ENCODE results near the gene KCNN3.

The KCNN3 gene

DNA sequence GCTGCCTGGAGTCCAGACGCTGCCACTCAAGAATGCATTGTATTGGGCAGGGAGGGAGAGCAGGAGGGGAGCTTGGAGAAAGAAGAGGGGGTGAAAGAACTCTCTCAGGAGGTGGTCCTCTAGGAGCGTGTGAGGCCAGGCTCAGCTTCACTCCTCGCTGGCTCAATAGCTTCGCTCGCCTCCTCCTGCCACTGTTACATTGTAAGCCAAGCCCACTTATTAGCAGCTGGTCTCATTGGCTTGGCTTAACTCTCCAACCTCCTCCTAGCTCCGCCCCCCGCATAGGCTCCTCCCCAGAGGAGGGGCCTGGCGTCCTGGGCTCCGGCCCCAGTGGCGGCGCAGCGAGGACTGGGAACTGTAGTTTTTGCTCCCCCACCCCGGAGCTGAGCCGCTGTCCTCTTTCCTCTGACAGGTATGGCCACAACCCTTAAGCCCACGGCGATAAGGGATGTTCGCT lies at the start of gene KCNN3:
KCNN3 (minus strand) TSS at position 167 of the 457 bp plus-strand sequence. CDS start 317 bp downstream, outside the sequence.
- DNase-seq = peak; percentile 99
- no peak within 1 kb of the TSS for H3K27ac ChIP-seq (ENCODE audit: low read length)

DNA sequence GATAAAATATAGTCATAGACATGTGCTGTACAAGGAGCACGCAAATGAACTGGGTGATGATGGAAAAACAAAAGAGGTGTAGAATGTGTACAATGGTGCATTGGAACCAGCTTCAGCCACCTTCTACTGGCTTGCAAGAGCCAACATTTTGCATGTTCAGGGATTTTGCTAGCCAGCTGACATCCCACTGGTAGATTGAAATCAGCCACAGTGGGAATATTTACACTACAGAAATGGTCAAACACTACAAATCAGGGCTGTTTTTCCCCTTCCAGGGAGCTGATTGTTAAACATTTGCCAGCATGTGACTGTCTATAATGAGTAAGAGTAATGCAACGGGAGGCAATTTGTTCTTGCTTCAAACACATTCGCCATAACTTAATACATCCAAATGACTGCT lies 43.2 kb upstream of the KCNN3 start:
- no peaks in the 10 kb centered on the region for H3K9me2 ChIP-seq (replicated peaks; ENCODE audit: insufficient read depth, low read length)
- no peak for DNase-seq
- H3K9me3 ChIP-seq (replicated peaks; ENCODE audit: insufficient read depth, low read length) = no peaks in the 10 kb centered on the region
- TF ChIP-seq EZH2 (optimal IDR thresholded peaks at IDR 0.05; ENCODE audit: low read depth, low read length) (no peak), EZH2phosphoT487 (IDR thresholded peaks at IDR 0.05; ENCODE audit: low read length) (no peak)
- TF ChIP-seq, protein P1, sequence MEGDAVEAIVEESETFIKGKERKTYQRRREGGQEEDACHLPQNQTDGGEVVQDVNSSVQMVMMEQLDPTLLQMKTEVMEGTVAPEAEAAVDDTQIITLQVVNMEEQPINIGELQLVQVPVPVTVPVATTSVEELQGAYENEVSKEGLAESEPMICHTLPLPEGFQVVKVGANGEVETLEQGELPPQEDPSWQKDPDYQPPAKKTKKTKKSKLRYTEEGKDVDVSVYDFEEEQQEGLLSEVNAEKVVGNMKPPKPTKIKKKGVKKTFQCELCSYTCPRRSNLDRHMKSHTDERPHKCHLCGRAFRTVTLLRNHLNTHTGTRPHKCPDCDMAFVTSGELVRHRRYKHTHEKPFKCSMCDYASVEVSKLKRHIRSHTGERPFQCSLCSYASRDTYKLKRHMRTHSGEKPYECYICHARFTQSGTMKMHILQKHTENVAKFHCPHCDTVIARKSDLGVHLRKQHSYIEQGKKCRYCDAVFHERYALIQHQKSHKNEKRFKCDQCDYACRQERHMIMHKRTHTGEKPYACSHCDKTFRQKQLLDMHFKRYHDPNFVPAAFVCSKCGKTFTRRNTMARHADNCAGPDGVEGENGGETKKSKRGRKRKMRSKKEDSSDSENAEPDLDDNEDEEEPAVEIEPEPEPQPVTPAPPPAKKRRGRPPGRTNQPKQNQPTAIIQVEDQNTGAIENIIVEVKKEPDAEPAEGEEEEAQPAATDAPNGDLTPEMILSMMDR (IDR thresholded peaks at IDR 0.05; ENCODE audit: low read length) = no peak
- H3K9ac ChIP-seq (ENCODE audit: low read length) = no peak overlapping the region
- no peak overlapping the region for H3K4me2 ChIP-seq (ENCODE audit: low read depth, low read length)
- H3K79me2 ChIP-seq (ENCODE audit: low read length) = no peaks in the 10 kb centered on the region
- no peak overlapping the region for H2AFZ ChIP-seq (ENCODE audit: low read length)
- no peaks in the 10 kb centered on the region for H3K27me3 ChIP-seq (replicated peaks; ENCODE audit: insufficient read depth, low read length)
- no peaks in the 10 kb centered on the region for H3K4me1 ChIP-seq (ENCODE audit: low read length)
- no peaks in the 10 kb centered on the region for H3K36me3 ChIP-seq (replicated peaks; ENCODE audit: insufficient read depth, low read length)
- H4K20me1 ChIP-seq (ENCODE audit: insufficient read depth, low read length) = no peaks in the 10 kb centered on the region
- H3F3A ChIP-seq (ENCODE audit: insufficient read depth, low read length) = no peaks in the 10 kb centered on the region
- no peak overlapping the region for H3K4me3 ChIP-seq (ENCODE audit: low read length)
- H3K27ac ChIP-seq (ENCODE audit: low read length) = no peak overlapping the region

More for the DNA sequence above, at the start of gene KCNN3:
- Histone ChIP-seq H3K36me3 (replicated peaks; ENCODE audit: insufficient read depth, low read length) (no peaks in the 10 kb centered on the region), H4K20me1 (ENCODE audit: insufficient read depth, low read length) (no peaks in the 10 kb centered on the region), H3K27me3 (replicated peaks; ENCODE audit: insufficient read depth, low read length) (no peaks in the 10 kb centered on the region), H3K4me3 (ENCODE audit: low read length) (peak within 1 kb of the TSS; percentile 57), H3F3A (ENCODE audit: insufficient read depth, low read length) (peaks cover 3% of the 10 kb centered on the region), H3K9me3 (replicated peaks; ENCODE audit: insufficient read depth, low read length) (no peaks in the 10 kb centered on the region), H3K4me2 (ENCODE audit: low read depth, low read length) (peak within 1 kb of the TSS; percentile 95), H3K9me2 (replicated peaks; ENCODE audit: insufficient read depth, low read length) (no peaks in the 10 kb centered on the region), H2AFZ (ENCODE audit: low read length) (peak within 1 kb of the TSS; percentile 84), H3K79me2 (ENCODE audit: low read length) (peaks cover 15% of the 10 kb centered on the region; the same call in 1 of the 2 replicates), H3K4me1 (ENCODE audit: low read length) (peaks cover 26% of the 10 kb centered on the region), H3K9ac (ENCODE audit: low read length) (peak within 1 kb of the TSS; percentile 23; the same call in 1 of the 2 replicates)
- TF ChIP-seq EZH2 (optimal IDR thresholded peaks at IDR 0.05; ENCODE audit: low read depth, low read length) = no peak
- no peak for TF ChIP-seq EZH2phosphoT487 (IDR thresholded peaks at IDR 0.05; ENCODE audit: low read length)
- TF ChIP-seq, protein P1 (IDR thresholded peaks at IDR 0.05; ENCODE audit: low read length) = no peak

DNA sequence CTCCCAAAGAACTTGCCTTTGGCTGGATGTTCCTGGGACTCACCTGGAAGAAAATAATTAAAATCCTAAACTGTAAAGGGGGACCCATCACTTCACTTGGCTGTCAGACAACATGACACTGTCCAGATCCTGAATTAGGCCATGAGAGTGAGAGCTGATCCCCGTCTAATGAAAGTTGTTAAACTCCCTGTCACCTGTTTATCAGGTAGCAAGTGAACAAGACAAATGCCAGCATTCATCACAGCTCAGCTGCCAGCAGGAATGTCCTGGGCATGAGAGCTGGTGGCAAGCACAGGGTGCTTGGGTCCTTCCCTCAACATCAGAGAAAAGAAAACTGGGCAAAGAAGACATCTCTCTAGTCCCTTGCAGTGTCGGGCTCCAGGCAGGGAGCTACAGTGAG lies 42.7 kb upstream of the KCNN3 start:
- Histone ChIP-seq H3K4me2 (ENCODE audit: low read depth, low read length) (no peak overlapping the region), H3K9ac (ENCODE audit: low read length) (no peak overlapping the region), H2AFZ (ENCODE audit: low read length) (no peak overlapping the region), H3K9me2 (replicated peaks; ENCODE audit: insufficient read depth, low read length) (no peaks in the 10 kb centered on the region), H3K27ac (ENCODE audit: low read length) (no peak overlapping the region), H3K36me3 (replicated peaks; ENCODE audit: insufficient read depth, low read length) (no peaks in the 10 kb centered on the region), H3K79me2 (ENCODE audit: low read length) (no peaks in the 10 kb centered on the region), H3K4me1 (ENCODE audit: low read length) (no peaks in the 10 kb centered on the region), H3K9me3 (replicated peaks; ENCODE audit: insufficient read depth, low read length) (no peaks in the 10 kb centered on the region), H3K27me3 (replicated peaks; ENCODE audit: insufficient read depth, low read length) (no peaks in the 10 kb centered on the region), H3F3A (ENCODE audit: insufficient read depth, low read length) (no peaks in the 10 kb centered on the region), H4K20me1 (ENCODE audit: insufficient read depth, low read length) (no peaks in the 10 kb centered on the region), H3K4me3 (ENCODE audit: low read length) (no peak overlapping the region)
- TF ChIP-seq, protein P1 (IDR thresholded peaks at IDR 0.05; ENCODE audit: low read length) = no peak
- TF ChIP-seq EZH2 (optimal IDR thresholded peaks at IDR 0.05; ENCODE audit: low read depth, low read length) = no peak
- no peak for TF ChIP-seq EZH2phosphoT487 (IDR thresholded peaks at IDR 0.05; ENCODE audit: low read length)
- DNase-seq = no peak
